NCI-H2107 treated with DMSO at 0.1 percent for 48 hours (cell line): ENCODE results near the gene SMARCA4.
"Not testable (repeated sequence)": the region's sequence is repeated elsewhere in the genome, so short reads cannot be mapped to it uniquely, and the experiment has no call there.

Experiments used
- DNase-seq: peaks from one replicate; lab custom pipeline; 2025; ENCODE audit not compliant: unreplicated experiment; lab: John Stamatoyannopoulos, UW

Gene SMARCA4

GRCh38 chr19:11059511-11060358 lies 98.9 kb downstream of the SMARCA4 start:
- DNase-seq, result no peak

GRCh38 chr19:11061952-11062351 lies 101.1 kb downstream of the SMARCA4 start:
- no peak for DNase-seq

- no peak for DNase-seq
Measured at GRCh38 chr19:11063434-11063833, 102.6 kb downstream of the SMARCA4 start.

- no peak for DNase-seq
Measured at GRCh38 chr19:11064831-11065303, 104.0 kb downstream of the SMARCA4 start.

GRCh38 chr19:11066326-11066725 lies 105.5 kb downstream of the SMARCA4 start:
- DNase-seq, result no peak

- no peak for DNase-seq
Measured at GRCh38 chr19:11067356-11068113, 106.7 kb downstream of the SMARCA4 start.

GRCh38 chr19:11069561-11069960 lies 108.7 kb downstream of the SMARCA4 start:
- no peak for DNase-seq

GRCh38 chr19:11070123-11070522 lies 109.3 kb downstream of the SMARCA4 start:
- DNase-seq, result no peak

GRCh38 chr19:11073568-11073967 lies 112.7 kb downstream of the SMARCA4 start:
- DNase-seq, result no peak

GRCh38 chr19:11076792-11077191 lies 116.0 kb downstream of the SMARCA4 start:
- DNase-seq, result not testable (repeated sequence)

- no peak for DNase-seq
Measured at GRCh38 chr19:11078893-11079292, 118.1 kb downstream of the SMARCA4 start.

GRCh38 chr19:11079999-11080398 lies 119.2 kb downstream of the SMARCA4 start:
- no peak for DNase-seq

GRCh38 chr19:11087870-11088505 lies 127.2 kb downstream of the SMARCA4 start:
- no peak for DNase-seq

GRCh38 chr19:11088506-11089253 lies 127.8 kb downstream of the SMARCA4 start:
- DNase-seq, result peak; percentile 47

- DNase-seq, result peak; percentile 91
Measured at GRCh38 chr19:11089254-11090013, 128.6 kb downstream of the SMARCA4 start, which contains the start of gene LDLR. Gene LDLR (plus strand): TSS chr19:11089463. CDS start chr19:11089549, 86 bp downstream.

GRCh38 chr19:11090014-11090263 lies 129.1 kb downstream of the SMARCA4 start:
- DNase-seq, result not testable (repeated sequence)

- peak; percentile 89 for DNase-seq
Measured at GRCh38 chr19:11090264-11090996, 129.6 kb downstream of the SMARCA4 start.

GRCh38 chr19:11090997-11091702 lies 130.3 kb downstream of the SMARCA4 start:
- no peak for DNase-seq

- DNase-seq, result no peak
Measured at GRCh38 chr19:11091703-11092153, 130.9 kb downstream of the SMARCA4 start.
